GM12891 (cell line): Measurements from ENCODE around the gene FGF19.

Experiments
- POLR2A ChIP-seq: IDR thresholded peaks from 2 replicates; pipeline ENCODE4 v1.6.1; 2011; ENCODE audit warnings: low read depth, low read length, control low read depth
- POLR2AphosphoS5 ChIP-seq: IDR thresholded peaks from 2 replicates; pipeline ENCODE4 v1.6.1; 2011; ENCODE audit warnings: low read depth, low read length, control low read depth
- POU2F2 ChIP-seq: IDR thresholded peaks from 2 replicates; pipeline ENCODE4 v1.6.1; 2011; ENCODE audit warnings: low read depth, mild to moderate bottlenecking, control low read depth, low read length, moderate library complexity
- SPI1 ChIP-seq: IDR thresholded peaks from 2 replicates; pipeline ENCODE4 v1.6.1; 2011; ENCODE audit warnings: low read depth, low read length, control low read depth
- TAF1 ChIP-seq: IDR thresholded peaks from 2 replicates; pipeline ENCODE4 v1.6.1; 2011; ENCODE audit warnings: low read depth, low read length, control low read depth

GRCh38 chr11:69727266-69727665 lies 23.4 kb upstream of the FGF19 start:
- TF ChIP-seq POLR2AphosphoS5 (no peak), TAF1 (no peak), POLR2A (no peak), POU2F2 (no peak), SPI1 (no peak)
